DND-41 (cell line): ENCODE results near the gene GRIP2.
"Not testable (repeated sequence)": the region's sequence is repeated elsewhere in the genome, so short reads cannot be mapped to it uniquely, and the experiment has no call there.

ENCODE experiments used
- ATAC-seq: fragments of 200-7000 bp; cut with Tn5 transposase; 3 replicates; pipeline ENCODE4 v1.9.1; 2021; ENCODE audit warnings: low read depth; ENCODE audit not compliant: insufficient read depth
- DNase-seq: peaks from one replicate; pipeline ENCODE4 v3.0.0-alpha.2; 2020
- H2AFZ ChIP-seq: 2 replicates; pipeline ENCODE4 v1.6.0; 2012; ENCODE audit warnings: low read depth, low read length
- H3K27ac ChIP-seq: 2 replicates; pipeline ENCODE4 v1.5.1; 2012; ENCODE audit warnings: low read length, inconsistent platforms
- H3K27me3 ChIP-seq: fragments of 200-600 bp; sonication (generic); 2 replicates; pipeline ENCODE4 v1.6.0; 2012; ENCODE audit warnings: low read length, mild to moderate bottlenecking, inconsistent platforms; ENCODE audit not compliant: insufficient read depth, poor library complexity
- H3K36me3 ChIP-seq: 2 replicates; pipeline ENCODE4 v1.5.1; 2012; ENCODE audit warnings: low read length, inconsistent platforms; ENCODE audit not compliant: insufficient read depth
- H3K4me1 ChIP-seq: 2 replicates; pipeline ENCODE4 v1.5.1; 2012; ENCODE audit warnings: mild to moderate bottlenecking, low read length; ENCODE audit not compliant: insufficient read depth
- H3K4me2 ChIP-seq: 2 replicates; pipeline ENCODE4 v1.6.0; 2012; ENCODE audit warnings: mild to moderate bottlenecking, moderate library complexity, low read length, inconsistent platforms; ENCODE audit not compliant: insufficient read depth
- H3K4me3 ChIP-seq, 2 experiments: fragments of 200-600 bp in 1 of 2; shearing (Covaris generic) in 1 of 2; 2 replicates each; pipeline ENCODE4 v1.5.1; 2012 to 2016; ENCODE audit warnings: inconsistent platforms in 2 of 2, low read length in 2 of 2, mild to moderate bottlenecking in 2 of 2, low read depth in 1 of 2, moderate library complexity in 1 of 2
- H3K79me2 ChIP-seq: 2 replicates; pipeline ENCODE4 v1.6.0; 2012; ENCODE audit warnings: low read length, inconsistent platforms; ENCODE audit not compliant: insufficient read depth
- H3K9ac ChIP-seq: 2 replicates; pipeline ENCODE4 v1.6.0; 2012; ENCODE audit warnings: low read depth, mild to moderate bottlenecking, inconsistent platforms, low read length, moderate library complexity
- H3K9me3 ChIP-seq: 2 replicates; pipeline ENCODE4 v1.5.1; 2012; ENCODE audit warnings: low read length, moderate library complexity, mild to moderate bottlenecking, inconsistent platforms; ENCODE audit not compliant: insufficient read depth, severe bottlenecking
- H4K20me1 ChIP-seq: 2 replicates; pipeline ENCODE4 v1.6.0; 2012; ENCODE audit warnings: low read length; ENCODE audit not compliant: insufficient read depth
- CTCF ChIP-seq: IDR thresholded peaks from 2 replicates; pipeline ENCODE4 v1.5.1; 2012; ENCODE audit warnings: borderline replicate concordance, low read length, moderate library complexity, mild to moderate bottlenecking; ENCODE audit not compliant: poor library complexity, severe bottlenecking; ENCODE audit errors: extremely low read depth
- EZH2 ChIP-seq: IDR thresholded peaks from 3 replicates; pipeline ENCODE4 v1.6.1; 2012; ENCODE audit warnings: borderline replicate concordance, low read depth, mild to moderate bottlenecking, moderate library complexity, low read length, inconsistent platforms; ENCODE audit not compliant: severe bottlenecking

Gene GRIP2

GRCh38 chr3:14517601-14518431 lies 22.3 kb downstream of the GRIP2 start:
- Histone ChIP-seq H3K4me3 (no peak overlapping the region), H3K9me3 (no peaks in the 10 kb centered on the region), H3K27ac (no peak overlapping the region), H2AFZ (no peak overlapping the region), H3K27me3 (no peaks in the 10 kb centered on the region), H4K20me1 (no peaks in the 10 kb centered on the region; the same call in 1 of the 2 replicates), H3K36me3 (no peaks in the 10 kb centered on the region), H3K4me1 (no peaks in the 10 kb centered on the region), H3K9ac (no peak overlapping the region), H3K4me2 (no peak overlapping the region), H3K79me2 (no peaks in the 10 kb centered on the region)
- ATAC-seq (no peak), DNase-seq (no peak)
- no peak for TF ChIP-seq EZH2
- no peak for TF ChIP-seq CTCF

- no peak for TF ChIP-seq EZH2
- TF ChIP-seq CTCF: no peak
Observed at GRCh38 chr3:14516738-14517345, 23.3 kb downstream of the GRIP2 start.

GRCh38 chr3:14515526-14515925 lies 24.6 kb downstream of the GRIP2 start:
- H3K27ac ChIP-seq, ATAC-seq, DNase-seq: not testable (repeated sequence)

More at GRCh38 chr3:14516738-14517345, 23.3 kb downstream of the GRIP2 start:
- Histone ChIP-seq H3K9ac (no peak overlapping the region), H3K4me1 (no peaks in the 10 kb centered on the region), H3K36me3 (no peaks in the 10 kb centered on the region), H3K27ac (no peak overlapping the region), H4K20me1 (no peaks in the 10 kb centered on the region), H2AFZ (no peak overlapping the region), H3K9me3 (no peaks in the 10 kb centered on the region), H3K4me2 (no peak overlapping the region), H3K27me3 (no peaks in the 10 kb centered on the region), H3K4me3 (no peak overlapping the region), H3K79me2 (no peaks in the 10 kb centered on the region)
- DNase-seq (no peak), ATAC-seq (no peak)

GRCh38 chr3:14514323-14514720 lies 25.8 kb downstream of the GRIP2 start:
- no peak overlapping the region for H3K9ac ChIP-seq
- H3K36me3 ChIP-seq: no peaks in the 10 kb centered on the region
- no peak overlapping the region for H3K4me3 ChIP-seq
- H3K27me3 ChIP-seq: no peaks in the 10 kb centered on the region
- DNase-seq (no peak), ATAC-seq (no peak)
- TF ChIP-seq EZH2 (no peak), CTCF (no peak)
- no peaks in the 10 kb centered on the region for H3K4me1 ChIP-seq
- no peak overlapping the region for H2AFZ ChIP-seq
- H3K27ac ChIP-seq: no peak overlapping the region
- H4K20me1 ChIP-seq: peaks cover 5% of the 10 kb centered on the region; the same call in 1 of the 2 replicates
- H3K9me3 ChIP-seq: no peaks in the 10 kb centered on the region
- H3K4me2 ChIP-seq: no peak overlapping the region
- H3K79me2 ChIP-seq: no peaks in the 10 kb centered on the region

More at GRCh38 chr3:14515526-14515925, 24.6 kb downstream of the GRIP2 start:
- H3K27me3 ChIP-seq, H3K36me3 ChIP-seq, H3K4me1 ChIP-seq, H3K9me3 ChIP-seq, H3K4me2 ChIP-seq, H3K4me3 ChIP-seq, H3K9ac ChIP-seq, H2AFZ ChIP-seq, H3K79me2 ChIP-seq, H4K20me1 ChIP-seq: not testable (repeated sequence)
